NCI-H1105 (cell line): ENCODE results near the gene TPRN.

ENCODE experiments used
- DNase-seq: peaks from one replicate; lab custom pipeline; 2025; lab: John Stamatoyannopoulos, UW

The TPRN gene

GRCh38 chr9:137212520-137212919 is 12.0 kb upstream of the TPRN start:
- no peak for DNase-seq

GRCh38 chr9:137211532-137211931 is 11.0 kb upstream of the TPRN start:
- DNase-seq, result no peak

- no peak for DNase-seq
Observed at GRCh38 chr9:137206602-137207001, 6.1 kb upstream of the TPRN start.

GRCh38 chr9:137205126-137206069 is 4.9 kb upstream of the TPRN start, which contains the start of the genes NDOR1 and TMEM203:
NDOR1 (plus strand) TSS chr9:137205700; CDS start chr9:137205778, 78 bp downstream.
TMEM203 (minus strand) TSS chr9:137205648; CDS start chr9:137205414, 234 bp downstream.
- DNase-seq, result peak; percentile 69

GRCh38 chr9:137204731-137205125 is 4.2 kb upstream of the TPRN start:
- no peak for DNase-seq

- DNase-seq, result no peak
Observed at GRCh38 chr9:137202966-137203365, 2.4 kb upstream of the TPRN start.

- no peak for DNase-seq
Observed at GRCh38 chr9:137201205-137201868, 796 bp upstream of the TPRN start.

GRCh38 chr9:137199411-137200121 is 975 bp downstream of the TPRN start:
- DNase-seq, result no peak

- DNase-seq, result no peak
Observed at GRCh38 chr9:137198902-137199283, 1.6 kb downstream of the TPRN start.

- DNase-seq, result no peak
Observed at GRCh38 chr9:137198051-137198901, 2.3 kb downstream of the TPRN start.

- DNase-seq, result peak; percentile 96
Observed at GRCh38 chr9:137195525-137196220, 4.9 kb downstream of the TPRN start.

- DNase-seq, result peak; percentile 73
Observed at GRCh38 chr9:137194909-137195308, 5.6 kb downstream of the TPRN start.

- DNase-seq, result no peak
Observed at GRCh38 chr9:137194388-137194787, 6.2 kb downstream of the TPRN start.

- DNase-seq, result no peak
Observed at GRCh38 chr9:137193771-137194170, 6.8 kb downstream of the TPRN start.

- no peak for DNase-seq
Observed at GRCh38 chr9:137192859-137193258, 7.7 kb downstream of the TPRN start.

- no peak for DNase-seq
Observed at GRCh38 chr9:137192448-137192780, 8.1 kb downstream of the TPRN start.

GRCh38 chr9:137191691-137192447 is 8.7 kb downstream of the TPRN start:
- DNase-seq, result no peak

GRCh38 chr9:137191245-137191644 is 9.3 kb downstream of the TPRN start:
- DNase-seq, result no peak

GRCh38 chr9:137190315-137190856 is 10.2 kb downstream of the TPRN start:
- no peak for DNase-seq
